NB4 (cell line): ENCODE data around the gene OSBPL9.

ENCODE experiments used
- MYC ChIP-seq: IDR thresholded peaks from 2 replicates; pipeline ENCODE4 v1.6.1; 2011; ENCODE audit warnings: low read depth, low read length
- POLR2A ChIP-seq: IDR thresholded peaks from 2 replicates; pipeline ENCODE4 v1.6.1; 2011; ENCODE audit warnings: mild to moderate bottlenecking; ENCODE audit not compliant: insufficient read length; ENCODE audit errors: extremely low read depth
- TF ChIP-seq, protein P1 (sequence below): IDR thresholded peaks from one replicate; pipeline ENCODE4 v1.5.1; 2012; ENCODE audit warnings: low read depth, low read length
- TF ChIP-seq, protein P2 (sequence below): IDR thresholded peaks from 2 replicates; pipeline ENCODE4 v1.6.1; 2011; ENCODE audit warnings: low read depth, low read length

DNA sequence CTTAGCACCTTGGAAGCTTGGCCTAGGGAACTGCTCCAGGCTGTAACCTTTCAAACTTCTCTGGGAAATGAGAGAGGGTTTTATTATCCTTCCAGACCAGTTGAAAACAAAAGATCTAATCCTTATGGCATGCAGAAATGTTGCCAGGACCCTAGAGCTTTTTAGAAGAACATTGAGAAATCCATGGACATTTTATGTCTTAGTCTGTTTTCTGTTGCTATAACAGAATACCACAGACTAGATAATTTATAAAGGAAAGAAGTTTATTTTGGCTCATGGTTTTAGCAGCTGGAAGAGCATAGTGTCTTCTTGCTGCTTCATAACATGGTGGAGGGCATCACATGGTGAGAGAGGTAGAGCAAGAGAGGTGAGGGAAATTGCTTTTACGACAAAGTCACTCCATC is 25.8 kb downstream of the OSBPL9 start:
- TF ChIP-seq POLR2A = no peak
- no peak for TF ChIP-seq MYC
- TF ChIP-seq, protein P1, sequence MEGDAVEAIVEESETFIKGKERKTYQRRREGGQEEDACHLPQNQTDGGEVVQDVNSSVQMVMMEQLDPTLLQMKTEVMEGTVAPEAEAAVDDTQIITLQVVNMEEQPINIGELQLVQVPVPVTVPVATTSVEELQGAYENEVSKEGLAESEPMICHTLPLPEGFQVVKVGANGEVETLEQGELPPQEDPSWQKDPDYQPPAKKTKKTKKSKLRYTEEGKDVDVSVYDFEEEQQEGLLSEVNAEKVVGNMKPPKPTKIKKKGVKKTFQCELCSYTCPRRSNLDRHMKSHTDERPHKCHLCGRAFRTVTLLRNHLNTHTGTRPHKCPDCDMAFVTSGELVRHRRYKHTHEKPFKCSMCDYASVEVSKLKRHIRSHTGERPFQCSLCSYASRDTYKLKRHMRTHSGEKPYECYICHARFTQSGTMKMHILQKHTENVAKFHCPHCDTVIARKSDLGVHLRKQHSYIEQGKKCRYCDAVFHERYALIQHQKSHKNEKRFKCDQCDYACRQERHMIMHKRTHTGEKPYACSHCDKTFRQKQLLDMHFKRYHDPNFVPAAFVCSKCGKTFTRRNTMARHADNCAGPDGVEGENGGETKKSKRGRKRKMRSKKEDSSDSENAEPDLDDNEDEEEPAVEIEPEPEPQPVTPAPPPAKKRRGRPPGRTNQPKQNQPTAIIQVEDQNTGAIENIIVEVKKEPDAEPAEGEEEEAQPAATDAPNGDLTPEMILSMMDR = no peak
- TF ChIP-seq, protein P2, sequence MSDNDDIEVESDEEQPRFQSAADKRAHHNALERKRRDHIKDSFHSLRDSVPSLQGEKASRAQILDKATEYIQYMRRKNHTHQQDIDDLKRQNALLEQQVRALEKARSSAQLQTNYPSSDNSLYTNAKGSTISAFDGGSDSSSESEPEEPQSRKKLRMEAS = no peak
